HG02798 (cell line): ENCODE measurements around the gene PNLIPRP1.

Source experiments
- ATAC-seq: cut with Tn5 transposase; IDR thresholded peaks from one replicate; pipeline ENCODE4 v1.9.1; 2021; ENCODE audit warnings: mild to moderate bottlenecking; ENCODE audit not compliant: unreplicated experiment, poor library complexity

The PNLIPRP1 gene

GRCh38 chr10:116627386-116627933 lies 36.7 kb downstream of the PNLIPRP1 start:
- ATAC-seq = no peak

GRCh38 chr10:116629340-116629739 lies 38.6 kb downstream of the PNLIPRP1 start:
- ATAC-seq = no peak

GRCh38 chr10:116630020-116630419 lies 39.3 kb downstream of the PNLIPRP1 start:
- ATAC-seq = no peak

GRCh38 chr10:116631871-116632295 lies 41.1 kb downstream of the PNLIPRP1 start:
- ATAC-seq = no peak

- ATAC-seq = no peak
Observed at GRCh38 chr10:116632596-116633215, 41.9 kb downstream of the PNLIPRP1 start.

GRCh38 chr10:116633216-116633600 lies 42.4 kb downstream of the PNLIPRP1 start:
- ATAC-seq = no peak

- ATAC-seq = no peak
Observed at GRCh38 chr10:116634126-116634975, 43.6 kb downstream of the PNLIPRP1 start.

GRCh38 chr10:116636385-116636784 lies 45.6 kb downstream of the PNLIPRP1 start:
- ATAC-seq = no peak

GRCh38 chr10:116636976-116637375 lies 46.2 kb downstream of the PNLIPRP1 start:
- no peak for ATAC-seq

GRCh38 chr10:116637830-116638229 lies 47.1 kb downstream of the PNLIPRP1 start:
- no peak for ATAC-seq

GRCh38 chr10:116646502-116646901 lies 55.7 kb downstream of the PNLIPRP1 start:
- no peak for ATAC-seq

GRCh38 chr10:116648903-116649302 lies 58.1 kb downstream of the PNLIPRP1 start:
- no peak for ATAC-seq

- ATAC-seq = no peak
Observed at GRCh38 chr10:116653885-116654284, 63.1 kb downstream of the PNLIPRP1 start.

GRCh38 chr10:116654816-116655215 lies 64.1 kb downstream of the PNLIPRP1 start:
- ATAC-seq = no peak

GRCh38 chr10:116655568-116655967 lies 64.8 kb downstream of the PNLIPRP1 start:
- ATAC-seq = no peak

GRCh38 chr10:116656044-116656443 lies 65.3 kb downstream of the PNLIPRP1 start:
- ATAC-seq = no peak

- ATAC-seq = no peak
Observed at GRCh38 chr10:116657863-116658551, 67.2 kb downstream of the PNLIPRP1 start.
